WTC11 (cell line): ENCODE data around the gene CSK. TPM values are rescaled to one million over a fixed set of nuclear protein-coding genes. Genes with fewer than 3 reads are reported as not detected.

ENCODE experiments used
- ATAC-seq: fragments of 200-7000 bp; cut with Tn5 transposase; 2 replicates; pipeline ENCODE4 v1.10.0; 2021; ENCODE audit warnings: mild to moderate bottlenecking, moderate library complexity
- CTCF ChIA-PET: fragments of 300-600 bp; sonication (Branson Sonifier 250); formaldehyde crosslinking; loops from one replicate; lab custom pipeline; 2021; ENCODE audit warnings: antibody characterized with exemption; lab: Charles Lee
- POLR2A ChIA-PET: fragments of 350-600 bp; sonication (Branson Sonifier 250); formaldehyde crosslinking; loops from one replicate; lab custom pipeline; 2021; ENCODE audit warnings: antibody characterized with exemption; lab: Charles Lee
- DNase-seq: peaks from one replicate; pipeline ENCODE4 v3.0.0; 2021; ENCODE audit warnings: low spot score
- H3K27ac Mint-ChIP-seq: 2 replicates; pipeline ENCODE4 v1.8.0; 2021; ENCODE audit warnings: mixed read lengths
- H3K27me3 Mint-ChIP-seq: 2 replicates; pipeline ENCODE4 v1.8.0; 2021; ENCODE audit warnings: low read depth, mild to moderate bottlenecking, moderate library complexity, mixed read lengths
- H3K36me3 Mint-ChIP-seq: 2 replicates; pipeline ENCODE4 v1.8.0; 2021; ENCODE audit warnings: mixed read lengths
- H3K4me1 Mint-ChIP-seq: 2 replicates; pipeline ENCODE4 v1.8.0; 2022; ENCODE audit warnings: mixed read lengths
- H3K4me3 Mint-ChIP-seq: 2 replicates; pipeline ENCODE4 v1.8.0; 2021; ENCODE audit warnings: mild to moderate bottlenecking, moderate library complexity, mixed read lengths
- H3K9me3 Mint-ChIP-seq: 2 replicates; pipeline ENCODE4 v1.8.0; 2021; ENCODE audit warnings: mixed read lengths
- AFF4 ChIP-seq: sonication (generic); formaldehyde crosslinking; IDR thresholded peaks from 2 replicates; pipeline ENCODE4 v1.8.1; 2023; ENCODE audit warnings: mild to moderate bottlenecking, missing genetic modification reagents, borderline replicate concordance
- ATF1 ChIP-seq: sonication (generic); formaldehyde crosslinking; IDR thresholded peaks from 2 replicates; pipeline ENCODE4 v1.8.1; 2023; ENCODE audit warnings: mild to moderate bottlenecking, moderate library complexity, missing genetic modification reagents
- EMX1 ChIP-seq: fragments of 250-450 bp; sonication (Bioruptor Pico); IDR thresholded peaks from 2 replicates; pipeline ENCODE4 v1.8.0; 2021; ENCODE audit warnings: mild to moderate bottlenecking
- NR1H2 ChIP-seq: sonication (generic); formaldehyde crosslinking; IDR thresholded peaks from 2 replicates; pipeline ENCODE4 v1.9.0; 2021; ENCODE audit warnings: mild to moderate bottlenecking, moderate library complexity, missing genetic modification reagents
- PRRX2 ChIP-seq: fragments of 250-450 bp; sonication (Bioruptor Pico); IDR thresholded peaks from 2 replicates; pipeline ENCODE4 v1.8.0; 2021; ENCODE audit warnings: mild to moderate bottlenecking
- TCF7 ChIP-seq: sonication (generic); formaldehyde crosslinking; IDR thresholded peaks from 2 replicates; pipeline ENCODE4 v1.8.0; 2022; ENCODE audit warnings: mild to moderate bottlenecking, low read depth, missing genetic modification reagents, moderate library complexity
- USF1 ChIP-seq: sonication (generic); formaldehyde crosslinking; IDR thresholded peaks from 2 replicates; pipeline ENCODE4 v1.8.0; 2022; ENCODE audit warnings: mild to moderate bottlenecking, missing genetic modification reagents
- ZNF219 ChIP-seq: sonication (generic); formaldehyde crosslinking; IDR thresholded peaks from 2 replicates; pipeline ENCODE4 v1.8.0; 2023; ENCODE audit warnings: missing genetic modification reagents, mild to moderate bottlenecking, borderline replicate concordance
- ZNF281 ChIP-seq: sonication (generic); formaldehyde crosslinking; IDR thresholded peaks from 2 replicates; pipeline ENCODE4 v1.8.0; 2023; ENCODE audit warnings: mild to moderate bottlenecking, missing genetic modification reagents
- ZNF671 ChIP-seq: fragments of 250-450 bp; sonication (Bioruptor Pico); IDR thresholded peaks from 2 replicates; pipeline ENCODE4 v1.8.0; 2021; ENCODE audit warnings: mild to moderate bottlenecking
- total RNA-seq: library from RNA; stranded (reverse); gene quantifications from 3 replicates; pipeline ENCODE4 v1.2.3, GENCODE V29; 2021
- TF ChIP-seq, protein P1 (sequence below): sonication (generic); formaldehyde crosslinking; IDR thresholded peaks from 2 replicates; pipeline ENCODE4 v1.8.0; 2022; ENCODE audit warnings: mild to moderate bottlenecking, missing genetic modification reagents
- TF ChIP-seq, protein P2 (sequence below): fragments of 200-600 bp; IDR thresholded peaks from 2 replicates; pipeline ENCODE4 v1.8.0; 2022; ENCODE audit warnings: antibody characterized with exemption
- TF ChIP-seq, protein P3 (sequence below): sonication (generic); formaldehyde crosslinking; IDR thresholded peaks from 2 replicates; pipeline ENCODE4 v1.8.0; 2022; ENCODE audit warnings: mild to moderate bottlenecking, missing genetic modification reagents

CSK gene
- total RNA-seq, 1 experiment from 2014 or later, result 55.1 TPM

DNA sequence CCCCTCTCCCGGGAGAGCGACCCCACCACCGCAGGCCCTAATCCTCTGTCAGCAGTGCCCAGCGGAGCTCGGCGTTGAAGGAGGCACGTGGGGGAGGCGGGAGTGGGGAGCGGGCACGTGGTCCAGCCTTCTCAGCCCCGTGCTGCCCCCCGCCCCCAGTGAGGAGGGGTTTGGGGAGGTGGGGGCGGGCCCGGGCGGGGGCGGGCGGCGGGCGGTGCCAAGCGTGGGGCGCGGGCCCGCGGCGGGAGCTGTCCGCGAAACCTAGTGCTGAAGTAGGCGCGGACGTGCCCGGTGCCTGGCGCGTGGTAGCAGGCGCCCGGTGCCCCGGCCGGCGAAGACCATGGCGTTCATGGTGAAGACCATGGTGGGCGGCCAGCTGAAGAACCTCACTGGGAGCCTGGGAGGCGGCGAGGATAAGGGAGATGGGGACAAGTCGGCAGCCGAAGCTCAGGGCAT, 44.5 kb downstream of the CSK start, which contains the start of gene CPLX3 (continued):
- peak; percentile 82 for TF ChIP-seq ZNF219 (CRISPR knock-in tag)
- TF ChIP-seq EMX1 (CRISPR knock-in tag), result no peak
- 0 out of 2 replicates have a peak, but pooled peaks have one; percentile 26 for TF ChIP-seq ZNF281 (CRISPR knock-in tag)
- TF ChIP-seq, protein P1, sequence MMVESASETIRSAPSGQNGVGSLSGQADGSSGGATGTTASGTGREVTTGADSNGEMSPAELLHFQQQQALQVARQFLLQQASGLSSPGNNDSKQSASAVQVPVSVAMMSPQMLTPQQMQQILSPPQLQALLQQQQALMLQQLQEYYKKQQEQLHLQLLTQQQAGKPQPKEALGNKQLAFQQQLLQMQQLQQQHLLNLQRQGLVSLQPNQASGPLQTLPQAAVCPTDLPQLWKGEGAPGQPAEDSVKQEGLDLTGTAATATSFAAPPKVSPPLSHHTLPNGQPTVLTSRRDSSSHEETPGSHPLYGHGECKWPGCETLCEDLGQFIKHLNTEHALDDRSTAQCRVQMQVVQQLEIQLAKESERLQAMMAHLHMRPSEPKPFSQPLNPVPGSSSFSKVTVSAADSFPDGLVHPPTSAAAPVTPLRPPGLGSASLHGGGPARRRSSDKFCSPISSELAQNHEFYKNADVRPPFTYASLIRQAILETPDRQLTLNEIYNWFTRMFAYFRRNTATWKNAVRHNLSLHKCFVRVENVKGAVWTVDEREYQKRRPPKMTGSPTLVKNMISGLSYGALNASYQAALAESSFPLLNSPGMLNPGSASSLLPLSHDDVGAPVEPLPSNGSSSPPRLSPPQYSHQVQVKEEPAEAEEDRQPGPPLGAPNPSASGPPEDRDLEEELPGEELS (CRISPR knock-in tag), result 0 out of 2 replicates have a peak, but pooled peaks have one; percentile 78
- TF ChIP-seq TCF7 (CRISPR knock-in tag), result 0 out of 2 replicates have a peak, but pooled peaks have one; percentile 47
- TF ChIP-seq ZNF671, result no peak
- TF ChIP-seq, protein P2, sequence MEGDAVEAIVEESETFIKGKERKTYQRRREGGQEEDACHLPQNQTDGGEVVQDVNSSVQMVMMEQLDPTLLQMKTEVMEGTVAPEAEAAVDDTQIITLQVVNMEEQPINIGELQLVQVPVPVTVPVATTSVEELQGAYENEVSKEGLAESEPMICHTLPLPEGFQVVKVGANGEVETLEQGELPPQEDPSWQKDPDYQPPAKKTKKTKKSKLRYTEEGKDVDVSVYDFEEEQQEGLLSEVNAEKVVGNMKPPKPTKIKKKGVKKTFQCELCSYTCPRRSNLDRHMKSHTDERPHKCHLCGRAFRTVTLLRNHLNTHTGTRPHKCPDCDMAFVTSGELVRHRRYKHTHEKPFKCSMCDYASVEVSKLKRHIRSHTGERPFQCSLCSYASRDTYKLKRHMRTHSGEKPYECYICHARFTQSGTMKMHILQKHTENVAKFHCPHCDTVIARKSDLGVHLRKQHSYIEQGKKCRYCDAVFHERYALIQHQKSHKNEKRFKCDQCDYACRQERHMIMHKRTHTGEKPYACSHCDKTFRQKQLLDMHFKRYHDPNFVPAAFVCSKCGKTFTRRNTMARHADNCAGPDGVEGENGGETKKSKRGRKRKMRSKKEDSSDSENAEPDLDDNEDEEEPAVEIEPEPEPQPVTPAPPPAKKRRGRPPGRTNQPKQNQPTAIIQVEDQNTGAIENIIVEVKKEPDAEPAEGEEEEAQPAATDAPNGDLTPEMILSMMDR, result no peak

DNA sequence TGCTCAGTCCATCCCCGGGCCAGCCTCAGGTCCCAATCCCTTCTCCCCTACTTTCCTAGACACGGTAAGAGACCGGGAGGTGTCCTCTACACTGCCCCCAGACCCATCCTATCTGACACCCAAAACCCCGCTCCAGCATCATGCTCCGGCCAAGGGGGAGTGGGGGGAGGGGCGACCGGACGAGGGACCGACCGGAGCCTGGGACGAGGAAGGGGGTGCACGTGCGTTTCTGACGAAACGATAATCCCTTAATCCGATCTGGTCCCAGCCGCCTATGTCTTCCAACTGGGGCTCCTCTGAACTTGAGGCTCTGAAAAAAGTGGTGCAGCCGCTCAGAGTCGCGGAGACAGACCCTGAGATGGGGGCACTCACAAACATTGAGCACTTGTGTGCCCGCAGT, 45.0 kb downstream of the CSK start:
- TF ChIP-seq PRRX2 (no peak), USF1 (no peak), ZNF281 (CRISPR knock-in tag) (0 out of 2 replicates have a peak, but pooled peaks have one; percentile 9), ATF1 (CRISPR knock-in tag) (no peak), AFF4 (CRISPR knock-in tag) (no peak), NR1H2 (CRISPR knock-in tag) (no peak)
- TF ChIP-seq, protein P3, sequence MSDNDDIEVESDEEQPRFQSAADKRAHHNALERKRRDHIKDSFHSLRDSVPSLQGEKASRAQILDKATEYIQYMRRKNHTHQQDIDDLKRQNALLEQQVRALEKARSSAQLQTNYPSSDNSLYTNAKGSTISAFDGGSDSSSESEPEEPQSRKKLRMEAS (CRISPR knock-in tag), result no peak
- TF ChIP-seq, all 79 proteins: peak for 1
- ATAC-seq (peak; percentile 12), DNase-seq (peak; percentile 51)
- Mint-ChIP-seq H3K4me3 (peak overlapping the region; percentile 47; the same call in 1 of the 2 replicates), H3K27me3 (peaks cover 57% of the 10 kb centered on the region), H3K9me3 (no peaks in the 10 kb centered on the region), H3K36me3 (no peaks in the 10 kb centered on the region), H3K4me1 (peaks cover 7% of the 10 kb centered on the region), H3K27ac (no peak overlapping the region)
- CTCF ChIA-PET, result interaction anchor here (0.6 to 5.2 kb wide), 19 partner anchors 10 to 452 kb away, joined by 3 to 26 read pairs (median 6); partner anchors contain the start of genes FAM219B, RPP25, SCAMP5 and ULK3
- POLR2A ChIA-PET, result interaction anchor here (0.5 to 1.1 kb wide), 2 partner anchors 16 to 67 kb away, joined by 3 to 5 read pairs; no protein-coding TSS in a partner anchor
